HG03571 (cell line): Measurements from ENCODE around the gene BRS3.
"Not testable (repeated sequence)": the region's sequence is repeated elsewhere in the genome, so short reads cannot be mapped to it uniquely, and the experiment has no call there.

Experiments
- ATAC-seq: cut with Tn5 transposase; IDR thresholded peaks from one replicate; pipeline ENCODE4 v1.9.1; 2021; ENCODE audit not compliant: unreplicated experiment

Gene BRS3

DNA sequence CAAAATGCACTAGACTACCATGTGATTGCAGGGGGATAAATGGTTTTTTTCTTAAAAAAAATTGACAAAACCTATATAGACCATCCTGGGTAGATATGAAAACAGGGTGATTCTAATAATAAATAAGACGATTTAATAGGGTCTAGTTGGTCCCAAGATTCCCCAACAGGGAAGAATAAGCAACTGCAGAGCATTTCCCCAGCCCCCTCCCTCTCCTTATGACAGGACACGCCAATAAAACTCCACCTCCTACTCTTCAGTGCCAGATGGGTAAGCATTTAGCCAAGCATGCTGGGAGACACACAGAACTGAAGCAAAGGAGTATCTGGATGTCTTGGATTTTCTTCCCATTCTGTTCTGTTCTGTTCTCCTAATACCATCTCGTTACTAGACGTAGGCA lies at the start of gene BRS3:
Gene BRS3 (plus strand): TSS at position 301 of the 400 bp plus-strand sequence. CDS start 168 bp downstream, outside the sequence.
- ATAC-seq, result no peak

DNA sequence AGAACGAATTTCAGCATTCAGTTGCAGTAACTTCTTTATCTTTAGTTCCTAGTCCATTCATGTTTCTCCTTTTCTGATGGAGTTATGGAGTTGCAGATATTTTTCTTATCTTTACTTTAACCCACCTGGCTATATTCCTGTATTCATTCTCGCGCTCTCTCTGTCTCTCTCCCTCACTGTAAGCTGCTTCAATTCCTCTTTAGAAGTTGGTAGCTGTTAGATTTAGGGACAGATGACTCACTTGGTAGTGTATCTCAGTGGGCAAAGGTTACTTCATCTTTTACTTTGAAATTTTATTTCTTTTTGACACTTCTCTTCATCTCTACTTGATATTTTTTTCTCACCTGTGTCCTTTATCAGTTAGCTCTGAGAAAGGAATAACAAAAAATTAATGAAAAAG lies 49.6 kb upstream of the BRS3 start:
- ATAC-seq, result no peak

DNA sequence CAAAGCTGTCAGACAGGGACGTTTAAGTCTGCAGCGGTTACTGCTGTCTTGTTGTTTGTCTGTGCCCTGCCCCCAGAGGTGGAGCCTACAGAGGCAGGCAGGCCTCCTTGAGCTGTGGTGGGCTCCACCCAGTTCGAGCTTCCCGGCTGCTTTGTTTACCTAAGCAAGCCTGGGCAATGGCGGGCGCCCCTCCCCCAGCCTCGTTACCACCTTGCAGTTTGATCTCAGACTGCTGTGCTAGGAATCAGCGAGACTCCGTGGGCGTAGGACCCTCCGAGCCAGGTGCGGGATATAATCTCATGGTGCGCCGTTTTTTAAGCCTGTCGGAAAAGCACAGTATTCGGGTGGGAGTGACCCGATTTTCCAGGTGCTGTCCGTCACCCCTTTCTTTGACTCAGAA lies 42.1 kb upstream of the BRS3 start:
- ATAC-seq, result not testable (repeated sequence)

DNA sequence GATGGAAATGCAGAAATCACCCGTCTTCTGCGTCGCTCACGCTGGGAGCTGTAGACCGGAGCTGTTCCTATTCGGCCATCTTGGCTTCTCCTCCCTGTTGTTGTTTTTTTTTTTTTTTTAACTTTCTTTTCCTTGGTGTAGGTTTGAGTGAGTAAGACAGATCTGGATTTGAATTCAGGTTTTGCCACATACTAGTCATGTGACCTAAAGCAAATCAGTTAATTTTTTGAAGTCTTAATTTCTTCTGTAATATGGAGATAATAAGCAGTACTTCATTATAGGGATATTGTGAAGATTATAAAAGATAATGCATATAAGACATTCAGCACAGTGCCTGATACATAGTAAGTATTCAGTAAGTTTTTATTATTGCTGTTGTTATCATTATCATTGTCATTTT lies 41.5 kb upstream of the BRS3 start:
- no peak for ATAC-seq

DNA sequence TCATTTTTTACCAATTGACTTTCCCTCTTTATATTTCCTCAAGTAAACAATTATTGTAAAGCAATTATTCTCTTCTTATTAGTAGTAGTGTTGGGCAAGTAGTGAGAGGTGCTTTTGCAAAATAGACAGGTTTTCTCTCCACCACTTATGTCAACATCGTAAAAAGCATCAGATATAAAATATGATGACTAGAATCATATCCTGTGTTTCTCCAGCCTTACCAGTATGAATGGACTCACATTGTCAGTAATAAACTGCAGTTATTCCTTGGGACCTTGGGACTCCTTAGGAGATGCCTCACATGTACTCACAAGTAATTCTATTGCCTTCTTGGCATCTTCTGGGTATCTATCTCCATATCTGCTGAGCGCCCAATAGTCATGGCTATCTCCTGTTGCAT lies 40.4 kb upstream of the BRS3 start:
- no peak for ATAC-seq

DNA sequence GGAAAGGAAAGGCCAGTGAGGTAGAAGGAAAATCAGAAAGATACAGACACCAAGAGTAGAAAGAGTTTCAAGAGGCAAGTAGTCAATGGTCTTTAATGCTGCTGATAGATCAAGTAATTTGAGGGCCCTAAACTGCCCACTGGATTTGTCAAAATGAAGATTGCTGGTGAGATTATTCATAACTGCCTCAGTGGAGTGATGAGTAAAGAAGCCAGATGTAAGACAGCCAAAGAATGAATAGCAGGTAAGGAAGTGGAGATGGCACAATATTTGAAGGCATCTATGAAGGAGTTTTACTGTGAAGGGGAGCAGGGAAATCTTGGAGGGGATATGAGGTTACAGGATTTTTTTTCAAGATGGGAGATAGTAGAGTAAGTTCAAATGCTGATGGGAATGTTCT lies 39.8 kb upstream of the BRS3 start:
- no peak for ATAC-seq

DNA sequence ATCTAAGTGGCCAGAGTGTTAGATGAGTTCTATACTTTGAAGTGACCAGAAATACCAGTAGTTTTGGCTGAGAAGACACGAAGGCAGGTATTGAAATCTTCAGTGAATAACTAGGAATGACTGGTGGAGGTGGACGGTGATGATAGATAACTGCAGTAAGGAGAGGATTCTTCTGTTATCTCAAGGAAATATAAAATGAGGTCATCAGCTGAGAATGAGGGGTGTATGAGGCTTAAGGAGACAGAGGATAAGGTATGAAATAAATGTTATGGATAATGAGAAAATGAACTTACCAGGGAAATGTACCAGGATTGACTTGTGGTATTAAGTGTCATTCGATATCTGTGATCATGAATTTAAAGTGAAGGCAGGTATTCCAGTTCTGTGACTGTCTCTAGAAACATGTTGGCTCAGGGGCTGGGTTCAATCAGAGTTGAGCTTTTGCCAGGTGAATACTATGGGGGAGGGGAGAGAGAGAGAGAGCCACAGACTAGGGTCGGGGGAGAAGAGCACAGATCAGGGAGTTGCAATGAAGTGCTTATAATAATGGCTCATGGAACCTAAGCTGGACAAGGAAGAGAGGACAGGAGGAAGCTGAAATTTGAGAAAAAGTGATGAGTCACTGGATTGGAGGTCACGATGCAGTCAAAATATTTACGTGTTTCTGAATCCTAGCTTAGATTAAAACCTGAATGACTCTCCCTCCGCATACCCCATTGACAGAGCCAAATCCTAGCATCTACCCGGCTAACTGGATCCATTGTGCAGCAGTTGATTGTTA lies 37.5 kb upstream of the BRS3 start:
- ATAC-seq, result no peak

DNA sequence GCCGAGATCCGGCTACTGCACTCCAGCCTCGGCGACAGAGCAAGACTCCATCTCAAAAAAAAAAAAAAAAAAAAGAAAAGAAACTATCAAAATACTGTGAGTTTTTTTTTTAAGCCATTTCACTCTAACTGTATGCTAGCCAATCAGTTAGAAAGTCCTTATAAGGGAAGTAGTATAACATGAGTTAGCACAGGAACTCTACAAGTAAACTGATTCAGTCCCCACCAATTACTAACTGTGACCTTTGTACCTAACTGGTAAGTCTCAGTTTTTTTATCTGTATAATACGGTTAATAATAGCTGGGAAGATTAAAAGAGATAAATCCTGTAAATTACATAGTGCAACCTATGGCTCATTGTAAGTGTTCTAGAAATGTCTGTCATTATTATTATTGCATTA lies 35.1 kb upstream of the BRS3 start:
- ATAC-seq, result no peak

DNA sequence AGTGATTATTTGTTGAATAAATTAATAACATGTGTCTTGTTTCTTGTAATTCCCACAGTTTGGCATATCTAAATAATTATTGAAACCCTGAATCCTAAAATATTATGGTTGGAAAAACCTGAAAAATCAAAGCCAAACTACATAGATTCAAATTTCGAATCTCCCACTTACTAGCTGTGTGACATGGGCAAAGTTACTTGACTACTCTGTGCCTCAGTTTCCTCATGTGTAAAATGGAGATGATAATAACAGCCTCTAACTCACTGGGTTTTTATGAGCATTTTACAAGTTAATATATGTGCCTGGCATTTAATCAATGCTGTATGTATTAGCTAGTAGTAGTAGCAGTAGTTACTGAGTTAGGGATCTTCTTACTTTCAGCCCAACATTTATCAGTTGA lies 34.6 kb upstream of the BRS3 start:
- ATAC-seq, result no peak

DNA sequence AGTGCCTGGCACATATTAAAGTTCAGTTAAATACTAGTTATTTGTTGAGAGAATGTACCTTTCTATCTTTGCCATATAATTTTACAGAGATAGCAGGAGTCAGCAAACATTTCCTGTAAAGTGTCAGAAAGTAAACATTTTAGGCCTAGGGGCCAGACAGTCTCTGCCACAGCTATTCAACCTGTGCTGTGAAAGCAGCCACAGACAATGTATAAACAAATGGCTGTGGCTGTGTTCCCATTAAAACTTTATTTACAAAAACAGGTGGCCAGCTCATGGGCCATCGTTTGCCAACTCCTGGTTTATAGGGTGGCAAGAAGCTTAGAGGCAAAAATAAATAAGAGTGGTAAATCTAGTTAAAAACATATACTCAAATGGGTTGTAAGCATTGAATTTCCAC lies 34.0 kb upstream of the BRS3 start:
- ATAC-seq, result no peak

DNA sequence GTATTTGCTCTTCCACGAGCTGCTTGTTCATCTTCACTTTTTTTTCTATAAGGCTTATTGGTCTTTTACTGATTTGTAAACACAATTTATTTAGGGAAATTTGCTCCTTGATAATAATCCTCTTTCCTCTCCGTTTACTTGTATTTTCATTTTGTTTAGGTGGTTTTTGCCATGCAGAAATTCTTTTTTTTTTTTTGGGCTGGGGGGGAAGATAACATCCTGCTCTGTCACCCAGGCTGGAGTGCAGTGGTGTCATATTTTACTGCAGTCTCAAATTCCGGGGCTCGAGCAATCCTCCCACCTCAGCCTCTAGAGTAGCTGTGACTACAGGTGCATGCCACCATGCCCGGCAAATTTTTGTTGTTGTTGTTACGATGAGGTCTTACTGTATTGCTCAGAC lies 31.6 kb upstream of the BRS3 start:
- no peak for ATAC-seq

DNA sequence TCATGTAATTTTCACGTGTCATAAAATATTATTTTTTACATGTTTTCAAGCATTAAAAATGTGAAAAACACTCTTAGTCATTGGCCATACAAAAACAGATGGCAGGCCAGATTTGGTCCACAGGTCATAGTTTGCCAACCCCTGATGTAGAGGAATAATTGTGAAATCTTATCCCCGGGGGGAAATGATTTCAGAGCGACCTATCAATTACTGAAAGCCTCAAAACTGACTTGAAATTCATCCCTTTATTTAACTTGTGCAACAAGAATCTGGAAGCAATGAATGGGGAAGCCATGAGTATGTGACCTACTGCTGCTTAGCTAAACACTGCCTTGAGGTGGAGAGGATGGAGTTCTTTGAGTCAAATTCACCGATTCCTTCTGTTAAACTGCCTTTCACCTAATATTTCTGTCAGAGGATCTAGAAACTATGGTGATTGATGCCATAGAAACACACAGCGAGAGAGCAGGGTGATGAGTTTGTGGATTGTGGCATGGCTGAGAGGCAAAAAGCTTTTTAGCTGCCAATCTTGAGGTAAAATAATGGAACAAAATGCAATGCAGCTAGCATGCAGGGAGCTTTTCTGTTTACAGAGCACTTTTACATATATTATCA lies 30.3 kb upstream of the BRS3 start:
- ATAC-seq, result no peak

DNA sequence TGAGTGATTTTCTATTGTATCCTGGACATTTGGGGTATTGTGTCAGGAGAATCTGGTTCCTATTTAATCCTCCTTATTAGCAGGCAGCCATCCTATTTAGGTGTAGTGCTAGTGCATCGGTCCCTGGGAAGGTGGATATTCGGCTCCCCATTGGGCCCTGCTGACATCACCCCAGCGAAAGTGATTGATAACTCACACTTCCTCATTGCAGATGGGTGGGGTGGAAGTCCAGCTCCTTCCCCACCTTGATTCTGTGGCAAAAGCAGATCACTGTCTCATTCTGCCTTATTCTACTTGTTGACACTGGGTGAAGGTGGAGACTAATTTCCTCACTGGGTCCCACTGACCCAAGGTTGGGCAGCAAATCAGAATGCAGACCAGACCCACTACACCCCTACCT lies 23.2 kb upstream of the BRS3 start:
- ATAC-seq, result no peak

DNA sequence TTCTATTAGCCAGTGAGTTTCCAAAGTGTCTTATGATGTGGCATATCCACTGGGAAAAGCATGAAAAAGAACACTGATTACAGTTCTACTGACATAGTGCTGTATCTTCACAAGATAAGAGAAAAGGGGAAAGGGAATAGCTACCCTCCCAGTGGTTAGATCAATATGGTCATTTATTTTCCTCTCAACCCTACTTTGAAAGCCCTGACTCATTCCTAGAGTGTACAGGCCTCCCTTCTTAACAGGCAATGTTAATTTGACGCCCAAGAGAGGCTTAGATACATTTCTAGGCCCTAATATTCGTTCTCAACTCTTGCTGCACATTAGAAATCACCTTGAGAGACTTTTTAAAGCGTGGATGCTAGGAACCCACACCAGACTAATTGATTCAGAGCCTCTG lies 20.4 kb upstream of the BRS3 start:
- no peak for ATAC-seq

DNA sequence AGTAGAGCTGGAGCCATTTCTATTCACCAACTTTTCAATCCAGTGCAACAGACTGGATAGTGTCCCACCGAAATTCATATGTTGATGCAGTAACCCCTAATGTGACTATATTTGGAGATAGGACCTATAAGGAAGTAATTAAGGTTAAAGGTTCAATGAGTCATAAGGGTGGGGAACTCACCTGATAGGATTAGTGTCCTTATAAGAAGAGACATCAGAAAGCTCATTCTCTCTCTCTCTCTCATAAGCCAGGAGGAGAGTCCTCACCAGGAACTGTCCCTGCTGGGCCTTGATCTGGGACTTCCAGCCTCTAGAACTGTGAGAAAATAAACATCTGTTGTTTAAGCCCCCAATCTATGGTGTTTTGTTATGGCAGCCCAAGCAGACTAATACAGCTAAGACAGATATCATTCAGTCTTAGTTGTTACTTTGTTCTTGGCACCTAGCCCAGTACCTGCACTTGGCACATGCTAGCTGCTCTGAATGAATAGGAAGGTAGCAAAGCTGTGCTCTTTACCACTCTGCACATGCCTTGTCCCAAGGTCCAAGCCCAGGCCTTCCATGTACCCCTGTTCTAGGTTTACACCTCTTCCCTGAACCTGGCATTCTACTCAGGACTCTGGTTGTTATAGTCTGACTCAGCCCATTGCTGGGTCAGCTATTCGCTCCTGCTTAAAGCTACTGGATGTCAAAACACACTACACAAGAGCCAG lies 19.2 kb upstream of the BRS3 start:
- no peak for ATAC-seq

DNA sequence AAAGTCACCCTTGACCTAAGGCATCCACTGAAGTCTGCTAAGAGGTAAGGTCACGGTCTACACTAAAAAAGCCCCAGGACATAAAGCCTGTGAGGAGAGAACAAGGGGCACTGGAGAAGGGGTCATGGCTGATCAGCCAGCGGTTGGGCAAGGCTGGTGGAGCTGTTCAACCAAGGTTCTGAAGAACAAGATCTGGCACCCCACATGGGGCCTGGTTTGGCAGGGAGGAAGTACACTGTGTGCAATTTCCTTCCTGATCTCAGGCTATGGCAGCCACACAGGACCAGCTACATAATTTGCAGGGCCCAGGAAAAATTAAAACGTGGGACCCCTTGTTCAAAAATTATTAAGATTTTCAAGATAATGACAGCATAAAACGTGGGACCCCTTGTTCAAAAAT lies 14.1 kb upstream of the BRS3 start:
- ATAC-seq, result no peak

DNA sequence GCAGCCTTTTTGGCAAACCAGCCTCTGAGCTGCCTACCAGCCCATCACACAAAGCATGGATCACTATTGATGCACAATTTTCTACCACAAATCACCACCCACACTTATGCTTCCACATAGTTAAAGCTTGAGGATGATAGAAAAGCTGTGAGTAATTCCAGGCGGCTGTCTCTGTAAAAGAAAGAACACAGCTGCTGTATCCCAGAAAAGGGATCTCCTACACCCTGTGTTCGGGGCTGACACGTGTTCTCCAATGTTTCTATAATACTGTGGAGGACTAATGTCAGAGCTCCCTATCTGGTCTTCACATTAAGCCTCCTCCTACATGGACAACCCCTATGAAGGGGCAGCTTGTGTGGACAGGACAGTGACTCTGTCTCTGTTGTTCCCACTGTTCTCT lies 12.5 kb upstream of the BRS3 start:
- ATAC-seq, result no peak

DNA sequence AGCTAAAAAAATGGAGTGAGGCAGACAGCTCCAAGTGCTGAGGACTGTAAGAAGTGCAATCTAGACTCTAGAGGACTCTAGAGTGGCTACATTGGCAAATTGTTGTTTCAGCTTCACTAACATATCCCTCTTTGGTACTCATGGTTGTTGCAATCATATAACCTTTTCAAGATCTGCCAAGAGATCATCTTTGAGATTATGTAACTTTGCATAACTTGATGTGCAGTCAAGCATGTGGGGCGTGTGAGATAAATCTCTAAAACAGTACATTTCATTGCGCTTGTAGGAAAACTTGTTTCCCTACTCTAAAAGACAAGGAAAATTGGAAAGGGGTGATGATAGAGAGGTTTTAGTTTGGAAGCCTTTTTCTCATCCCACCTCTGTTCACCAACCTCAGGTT lies 11.2 kb upstream of the BRS3 start:
- no peak for ATAC-seq

DNA sequence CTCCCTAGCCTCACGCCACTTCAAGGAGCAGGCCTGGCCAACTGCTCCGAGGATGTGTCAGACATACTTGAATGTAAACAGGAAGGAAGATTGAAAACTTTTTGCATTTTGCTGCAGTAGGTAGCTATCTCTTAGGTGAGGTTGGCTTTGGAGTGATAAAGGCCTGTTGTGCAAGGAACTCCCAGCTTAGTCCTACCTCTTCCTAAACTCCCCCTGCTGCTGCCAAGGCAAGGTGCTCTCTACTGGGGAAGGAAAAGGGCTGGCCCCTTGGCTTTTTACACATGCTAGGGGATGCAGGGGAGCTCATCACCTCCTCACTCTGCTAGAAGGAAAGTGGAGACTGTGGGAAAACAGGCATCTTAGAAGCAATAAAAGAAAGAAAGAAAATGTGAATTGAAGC lies 10.7 kb upstream of the BRS3 start:
- no peak for ATAC-seq

DNA sequence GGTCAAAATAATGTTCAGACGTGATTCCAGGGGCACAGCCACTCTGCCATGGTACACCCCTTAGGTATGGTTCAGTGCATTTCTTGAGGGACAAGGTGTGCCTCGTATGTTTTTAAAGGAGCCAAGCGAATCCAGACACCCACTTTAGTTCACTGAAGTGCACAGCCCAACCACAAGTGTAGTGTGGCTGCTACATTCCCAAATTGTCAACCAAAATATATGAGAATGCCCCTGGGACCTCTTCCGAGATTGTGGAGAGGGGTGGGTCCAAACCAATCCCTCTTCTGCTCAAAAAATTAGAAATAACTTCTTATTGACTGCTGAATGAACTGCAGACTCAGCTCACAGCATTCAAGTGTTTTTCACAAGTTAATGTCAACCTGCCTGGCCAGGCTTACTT lies 7.4 kb upstream of the BRS3 start:
- no peak for ATAC-seq

DNA sequence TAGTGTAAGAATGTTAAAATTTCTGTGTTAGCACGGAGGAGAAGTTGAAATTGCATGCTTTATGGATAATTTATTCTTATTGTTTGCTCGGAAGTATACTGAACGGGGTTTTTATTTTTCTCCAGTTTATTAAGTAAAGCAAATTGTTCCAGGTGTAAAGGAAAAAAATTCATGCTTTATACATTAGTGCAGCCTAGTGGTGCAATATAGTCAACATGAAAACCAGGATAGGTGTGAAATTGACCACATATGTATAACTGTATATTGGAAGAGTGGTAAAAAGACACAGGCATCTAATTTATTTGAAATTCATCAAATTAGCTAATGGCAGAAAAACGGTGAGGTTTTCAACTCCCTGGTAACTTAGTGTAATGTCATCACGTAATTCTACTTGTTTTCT lies 959 bp downstream of the BRS3 start:
- no peak for ATAC-seq

DNA sequence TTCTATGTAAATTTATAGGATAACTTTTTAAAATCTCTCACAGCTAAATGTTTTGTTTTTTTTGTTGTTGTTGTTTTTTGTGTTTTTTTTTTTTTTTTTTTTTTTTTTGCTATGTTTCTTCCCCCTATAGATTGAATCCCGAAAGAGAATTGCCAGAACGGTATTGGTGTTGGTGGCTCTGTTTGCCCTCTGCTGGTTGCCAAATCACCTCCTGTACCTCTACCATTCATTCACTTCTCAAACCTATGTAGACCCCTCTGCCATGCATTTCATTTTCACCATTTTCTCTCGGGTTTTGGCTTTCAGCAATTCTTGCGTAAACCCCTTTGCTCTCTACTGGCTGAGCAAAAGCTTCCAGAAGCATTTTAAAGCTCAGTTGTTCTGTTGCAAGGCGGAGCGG lies 4.1 kb downstream of the BRS3 start:
- no peak for ATAC-seq
